Thyroid gland (tissue), 4 donors: Measurements from ENCODE around the gene CD160. TPM values are rescaled to one million over a fixed set of nuclear protein-coding genes. Genes with fewer than 3 reads are reported as not detected.
A peak's percentile ranks its signal among the peaks of the same experiment; 100 is the strongest.

Source experiments
- DNase-seq, 2 donors: peaks; one replicate each; pipeline ENCODE4 v3.0.0-alpha.2; 2019
- H3K27ac ChIP-seq, 3 donors: fragments of 200-600 bp; sonication (generic); 1 replicate in 2 of 3; 2 replicates in 1 of 3; pipeline ENCODE4 v1.5.1; 2016 to 2019; ENCODE audit warnings: mild to moderate bottlenecking in 1 of 3, moderate library complexity in 1 of 3
- H3K27me3 ChIP-seq: fragments of 200-600 bp; sonication (generic); one replicate; pipeline ENCODE4 v1.5.1; 2019
- H3K36me3 ChIP-seq, 2 donors: fragments of 200-600 bp; sonication (generic); one replicate each; pipeline ENCODE4 v1.5.1; 2016 to 2019
- H3K4me1 ChIP-seq, 2 donors: fragments of 200-600 bp; sonication (generic); one replicate each; pipeline ENCODE4 v1.5.1; 2017 to 2019
- H3K4me3 ChIP-seq, 3 donors: fragments of 200-600 bp; sonication (generic); replicated peaks in 1 of 3; 1 replicate in 2 of 3; 2 replicates in 1 of 3; pipeline ENCODE4 v1.5.1; 2016; ENCODE audit warnings: mild to moderate bottlenecking in 1 of 3
- H3K9me3 ChIP-seq: fragments of 200-600 bp; sonication (generic); one replicate; pipeline ENCODE4 v1.5.1; 2017
- CTCF ChIP-seq, 6 experiments: fragments of 200-600 bp in 3 of 6; fragments of 450-650 bp in 3 of 6; sonication (generic) in 3 of 6; IDR thresholded peaks; one replicate each; pipeline ENCODE4 v1.5.1; 2016 to 2019; ENCODE audit warnings: antibody characterized with exemption in 6 of 6, mild to moderate bottlenecking in 2 of 6, inconsistent platforms in 1 of 6, moderate library complexity in 1 of 6
- POLR2A ChIP-seq, 2 donors: fragments of 450-650 bp; IDR thresholded peaks; one replicate each; pipeline ENCODE4 v1.6.1; 2017; ENCODE audit warnings: antibody characterized with exemption in 2 of 2, mild to moderate bottlenecking in 2 of 2, moderate library complexity in 1 of 2
- WGBS, 2 donors: methylation state at CpG; one replicate each; pipeline ENCODE4 v1.1.5; 2017; 5-methylcytosine and 5-hydroxymethylcytosine counted together
- intact Hi-C: fragments of 100-400 bp; cut with DNase I; formaldehyde crosslinking; loops from one replicate; pipeline ENCODE4 v1.15.1; 2023
- total RNA-seq, 4 donors: library from RNA; depleted of rRNA; stranded (reverse); fragments of >200 nt; gene quantifications; one replicate each; pipeline ENCODE4 v1.2.3, GENCODE V29; 2016

The CD160 gene
- total RNA-seq, 4 donors from 2014 or later, result not detected

- H3K4me3 ChIP-seq, result no peak overlapping the region
- H3K9me3 ChIP-seq, result no peaks in the 10 kb centered on the region
- H3K27ac ChIP-seq, result peak overlapping the region in 2 of 3 donors; percentile 19 to 25
- TF ChIP-seq CTCF (IDR thresholded peaks at IDR 0.05) (no peak), POLR2A (IDR thresholded peaks at IDR 0.05) (no peak)
- no peaks in the 10 kb centered on the region for H3K27me3 ChIP-seq
- DNase-seq, result no peak
- WGBS, 2 donors, result 87 to 92% methylated on average over 1 of the region's 1 CpG
- peaks cover 5 to 20% of the 10 kb centered on the region in 2 donors for H3K4me1 ChIP-seq
- intact Hi-C loops, result no loop called here
- H3K36me3 ChIP-seq, result no peaks in the 10 kb centered on the region
These were observed 58.3 kb downstream of the CD160 start for GRCh38 chr1:145777357-145778145.

GRCh38 chr1:145778146-145778540 is 58.8 kb downstream of the CD160 start:
- no peak overlapping the region for H3K4me3 ChIP-seq
- H3K9me3 ChIP-seq, result no peaks in the 10 kb centered on the region
- peaks cover 5 to 24% of the 10 kb centered on the region in 2 donors for H3K4me1 ChIP-seq
- 97 to 99% methylated on average over 1 of the region's 1 CpG for WGBS, 2 donors
- no peak for DNase-seq
- no peaks in the 10 kb centered on the region for H3K36me3 ChIP-seq
- peak overlapping the region in 2 of 3 donors; percentile 19 to 25 for H3K27ac ChIP-seq
- intact Hi-C loops, result no loop called here
- no peak for TF ChIP-seq CTCF (IDR thresholded peaks at IDR 0.05)
- TF ChIP-seq POLR2A (IDR thresholded peaks at IDR 0.05), result no peak
- no peaks in the 10 kb centered on the region for H3K27me3 ChIP-seq

- no peak for TF ChIP-seq CTCF (IDR thresholded peaks at IDR 0.05)
- no peak for TF ChIP-seq POLR2A (IDR thresholded peaks at IDR 0.05)
- 85 to 92% methylated on average over 10 of the region's 10 CpGs for WGBS, 2 donors
- Histone ChIP-seq H3K27me3 (no peaks in the 10 kb centered on the region), H3K9me3 (no peaks in the 10 kb centered on the region), H3K4me1 (peaks cover 9 to 29% of the 10 kb centered on the region in 2 donors), H3K4me3 (no peak overlapping the region), H3K36me3 (no peaks in the 10 kb centered on the region), H3K27ac (peak overlapping the region in 2 of 3 donors; percentile 64 to 66)
- intact Hi-C loops, result no loop called here
- DNase-seq, result no peak
These were observed 63.2 kb downstream of the CD160 start for GRCh38 chr1:145782272-145783099.

GRCh38 chr1:145784409-145784808 is 65.1 kb downstream of the CD160 start:
- DNase-seq, result no peak
- peak overlapping the region in 2 of 3 donors; percentile 27 to 44 for H3K27ac ChIP-seq
- no peaks in the 10 kb centered on the region for H3K27me3 ChIP-seq
- WGBS, 2 donors, result 86 to 91% methylated on average over 3 of the region's 3 CpGs
- H3K4me1 ChIP-seq, result peaks cover 8 to 29% of the 10 kb centered on the region in 2 donors
- intact Hi-C loops, result no loop called here
- TF ChIP-seq CTCF (IDR thresholded peaks at IDR 0.05) (no peak), POLR2A (IDR thresholded peaks at IDR 0.05) (no peak)
- H3K9me3 ChIP-seq, result no peaks in the 10 kb centered on the region
- H3K36me3 ChIP-seq, result peaks cover 0 to 5% of the 10 kb centered on the region in 2 donors
- H3K4me3 ChIP-seq, result no peak overlapping the region
